Heart left ventricle (tissue), 13 donors: ENCODE results near the gene TTBK1.

ENCODE experiments used
- POLR2A ChIP-seq, 2 donors: fragments of 450-650 bp; IDR thresholded peaks; one replicate each; pipeline ENCODE4 v1.6.1; 2017; ENCODE audit warnings: antibody characterized with exemption in 2 of 2, mild to moderate bottlenecking in 2 of 2, moderate library complexity in 2 of 2
- TF ChIP-seq, protein P1 (sequence below), 12 donors: fragments of 200-600 bp; sonication (generic) in 4 of 12; IDR thresholded peaks; one replicate each; pipeline versions ENCODE4 v1.5.0 to v1.8.0; 2018 to 2022; ENCODE audit warnings: antibody characterized with exemption in 12 of 12, mild to moderate bottlenecking in 5 of 12
- donor health status: ischemic (EF 13 %, LVEDD 7.1; RV severe dilation, severe dysfunction).
- donor health status: DM: no; HTN: yes; CAD: no.
- donor health status: DM: no; HTN: no; CAD: no.
- donor health status: ischemic (EF 25% LVEDD 6.9; RV normal size, moderate dysfunction).
- donor health status: ischemic (EF 25% LVEDD 5.7; RV mildly dilated, moderate dysfunction).
- donor health status: ischemic (EF 35%, LVEDD 5.7; RV mildly dilated, moderate dysfunction).
- donor health status: nonischemic (EF 11% LVEDD 7.7; RV severe dilation, severe dysfunction).
- donor health status: DM: yes; HTN: yes; CAD: no.
- donor health status: PGD.
- donor health status: ischemic (EF 29% LVEDD 5.4; RV normal size, mild dysfunction).
- donor health status: nonischemic (EF 23%, LVEDD 6.1; RV moderate dilation, normal function).

GRCh38 chr6:43313813-43314212 is 70.5 kb downstream of the TTBK1 start:
- TF ChIP-seq, protein P1, sequence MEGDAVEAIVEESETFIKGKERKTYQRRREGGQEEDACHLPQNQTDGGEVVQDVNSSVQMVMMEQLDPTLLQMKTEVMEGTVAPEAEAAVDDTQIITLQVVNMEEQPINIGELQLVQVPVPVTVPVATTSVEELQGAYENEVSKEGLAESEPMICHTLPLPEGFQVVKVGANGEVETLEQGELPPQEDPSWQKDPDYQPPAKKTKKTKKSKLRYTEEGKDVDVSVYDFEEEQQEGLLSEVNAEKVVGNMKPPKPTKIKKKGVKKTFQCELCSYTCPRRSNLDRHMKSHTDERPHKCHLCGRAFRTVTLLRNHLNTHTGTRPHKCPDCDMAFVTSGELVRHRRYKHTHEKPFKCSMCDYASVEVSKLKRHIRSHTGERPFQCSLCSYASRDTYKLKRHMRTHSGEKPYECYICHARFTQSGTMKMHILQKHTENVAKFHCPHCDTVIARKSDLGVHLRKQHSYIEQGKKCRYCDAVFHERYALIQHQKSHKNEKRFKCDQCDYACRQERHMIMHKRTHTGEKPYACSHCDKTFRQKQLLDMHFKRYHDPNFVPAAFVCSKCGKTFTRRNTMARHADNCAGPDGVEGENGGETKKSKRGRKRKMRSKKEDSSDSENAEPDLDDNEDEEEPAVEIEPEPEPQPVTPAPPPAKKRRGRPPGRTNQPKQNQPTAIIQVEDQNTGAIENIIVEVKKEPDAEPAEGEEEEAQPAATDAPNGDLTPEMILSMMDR (IDR thresholded peaks at IDR 0.05): no peak
- TF ChIP-seq POLR2A (IDR thresholded peaks at IDR 0.05): no peak
